ENCODE data around the gene ASAP2.

The ASAP2 gene

GRCh38 chr2:9347411-9347881 lies 140.8 kb downstream of the ASAP2 start:
- TF ChIP-seq TAF1 (IDR thresholded peaks at IDR 0.05; ENCODE audit: borderline replicate concordance, insufficient read depth, low read length), result no peak
- no peak for TF ChIP-seq FOXP2 (optimal IDR thresholded peaks at IDR 0.05; ENCODE audit: borderline replicate concordance, extremely low read depth, extremely low read length, insufficient read depth)
- TF ChIP-seq POLR2AphosphoS5 (IDR thresholded peaks at IDR 0.05; ENCODE audit: low read depth, low read length), result no peak
- TF ChIP-seq REST (IDR thresholded peaks at IDR 0.05; ENCODE audit: insufficient read depth in 1 of 2, low read depth in 2 of 2, low read length in 2 of 2), result no peak
- no peak for TF ChIP-seq SIN3A (IDR thresholded peaks at IDR 0.05; ENCODE audit: borderline replicate concordance, insufficient read depth, low read length)

- TF ChIP-seq FOXP2 (optimal IDR thresholded peaks at IDR 0.05; ENCODE audit: borderline replicate concordance, extremely low read depth, extremely low read length, insufficient read depth), result no peak
- no peak for TF ChIP-seq POLR2AphosphoS5 (IDR thresholded peaks at IDR 0.05; ENCODE audit: low read depth, low read length)
- no peak for TF ChIP-seq TAF1 (IDR thresholded peaks at IDR 0.05; ENCODE audit: borderline replicate concordance, insufficient read depth, low read length)
- no peak for TF ChIP-seq SIN3A (IDR thresholded peaks at IDR 0.05; ENCODE audit: borderline replicate concordance, insufficient read depth, low read length)
- TF ChIP-seq REST (IDR thresholded peaks at IDR 0.05; ENCODE audit: insufficient read depth in 1 of 2, low read depth in 2 of 2, low read length in 2 of 2), result no peak
Measured at GRCh38 chr2:9354318-9354717, 147.7 kb downstream of the ASAP2 start.

- TF ChIP-seq POLR2AphosphoS5 (IDR thresholded peaks at IDR 0.05; ENCODE audit: low read depth, low read length) (no peak), REST (IDR thresholded peaks at IDR 0.05; ENCODE audit: insufficient read depth in 1 of 2, low read depth in 2 of 2, low read length in 2 of 2) (no peak), TAF1 (IDR thresholded peaks at IDR 0.05; ENCODE audit: borderline replicate concordance, insufficient read depth, low read length) (no peak), SIN3A (IDR thresholded peaks at IDR 0.05; ENCODE audit: borderline replicate concordance, insufficient read depth, low read length) (no peak), FOXP2 (optimal IDR thresholded peaks at IDR 0.05; ENCODE audit: borderline replicate concordance, extremely low read depth, extremely low read length, insufficient read depth) (no peak)
Measured at GRCh38 chr2:9355270-9355669, 148.7 kb downstream of the ASAP2 start.

GRCh38 chr2:9355716-9356115 lies 149.1 kb downstream of the ASAP2 start:
- TF ChIP-seq SIN3A (IDR thresholded peaks at IDR 0.05; ENCODE audit: borderline replicate concordance, insufficient read depth, low read length), result no peak
- TF ChIP-seq TAF1 (IDR thresholded peaks at IDR 0.05; ENCODE audit: borderline replicate concordance, insufficient read depth, low read length), result no peak
- no peak for TF ChIP-seq REST (IDR thresholded peaks at IDR 0.05; ENCODE audit: insufficient read depth in 1 of 2, low read depth in 2 of 2, low read length in 2 of 2)
- no peak for TF ChIP-seq FOXP2 (optimal IDR thresholded peaks at IDR 0.05; ENCODE audit: borderline replicate concordance, extremely low read depth, extremely low read length, insufficient read depth)
- no peak for TF ChIP-seq POLR2AphosphoS5 (IDR thresholded peaks at IDR 0.05; ENCODE audit: low read depth, low read length)

- TF ChIP-seq POLR2AphosphoS5 (IDR thresholded peaks at IDR 0.05; ENCODE audit: low read depth, low read length) (no peak), FOXP2 (optimal IDR thresholded peaks at IDR 0.05; ENCODE audit: borderline replicate concordance, extremely low read depth, extremely low read length, insufficient read depth) (no peak), REST (IDR thresholded peaks at IDR 0.05; ENCODE audit: insufficient read depth in 1 of 2, low read depth in 2 of 2, low read length in 2 of 2) (no peak), SIN3A (IDR thresholded peaks at IDR 0.05; ENCODE audit: borderline replicate concordance, insufficient read depth, low read length) (no peak), TAF1 (IDR thresholded peaks at IDR 0.05; ENCODE audit: borderline replicate concordance, insufficient read depth, low read length) (no peak)
Measured at GRCh38 chr2:9356261-9356660, 149.6 kb downstream of the ASAP2 start.

Measured in PFSK-1 (cell line).